ENCODE data around the gene CHD8. TPM values are rescaled to one million over a fixed set of nuclear protein-coding genes. Genes with fewer than 3 reads are reported as not detected.
A peak's percentile ranks its signal among the peaks of the same experiment; 100 is the strongest.

CHD8 gene
- total RNA-seq (2021; ENCODE audit: unreplicated experiment) (64.7 TPM), Bru-seq, nascent RNA (percentile 82 among the genes with signal in this experiment), BruChase-seq, experiment 1, labeled RNA remaining after a 2-hour chase (percentile 86 among the genes with signal in this experiment), BruChase-seq, experiment 2, labeled RNA remaining after a 6-hour chase (percentile 84 among the genes with signal in this experiment)
- 48.1 TPM for polyA plus RNA-seq (2012; ENCODE audit: insufficient read length)
- long read RNA-seq, partial matches to known transcripts, result 28 of 42 reads
- long read RNA-seq, other reads (novel, unspliced or antisense), result 10 of 42 reads

- BruUV-seq (replicated peaks), result no TSS peak
- DNase-seq (ENCODE audit: low read depth, low spot score) (peak; percentile 96), ATAC-seq (peak; percentile 99)
- peak within 1 kb of the TSS; percentile 77 to 96 for H3K4me3 ChIP-seq (ENCODE audit: low read depth in 2 of 2, low read length in 2 of 2)
- in situ Hi-C loops (cut with HindIII; ENCODE audit: low pct_unique_long_range_greater_than_20kb, low sequenced_read_pairs), result no loop called here
- intact Hi-C loops (cut with micrococcal nuclease; ENCODE audit: unreplicated experiment), result no loop called here
- peaks cover 3% of the 10 kb centered on the region; the same call in 1 of the 2 replicates for H3K36me3 ChIP-seq (ENCODE audit: control insufficient read depth, insufficient read depth, low read length)
- ChIA-PET CTCF (interaction anchor here (0.5 to 1.1 kb wide), 4 partner anchors 19 to 328 kb away, joined by 4 to 12 read pairs (median 8); no protein-coding TSS in a partner anchor), POLR2A (interaction anchor here (0.5 kb wide), 1 partner anchor 9 kb away, joined by 5 read pairs; no protein-coding TSS in a partner anchor)
- H3K9me3 ChIP-seq (ENCODE audit: control insufficient read depth, insufficient read depth, low read depth, low read length), result no peaks in the 10 kb centered on the region
- H3K4me1 ChIP-seq (ENCODE audit: control insufficient read depth, insufficient read depth, low read length), result peaks cover 4% of the 10 kb centered on the region; the same call in 1 of the 2 replicates
- TF ChIP-seq TCF7L2 (IDR thresholded peaks at IDR 0.05; ENCODE audit: low read depth, low read length), result peak; percentile 46; the same call in 1 of the 2 replicates
- TF ChIP-seq POLR2AphosphoS5 (IDR thresholded peaks at IDR 0.05; ENCODE audit: low read depth, low read length), result peak; percentile 73; the same call in 1 of the 2 replicates
- no peak for TF ChIP-seq REST (IDR thresholded peaks at IDR 0.05; ENCODE audit: insufficient read depth in 1 of 2, low read depth in 2 of 2, low read length in 1 of 2)
- TF ChIP-seq CTCF (IDR thresholded peaks at IDR 0.05), result peak; percentile 78
- H3K27me3 ChIP-seq (ENCODE audit: control insufficient read depth, insufficient read depth, low read length), result no peaks in the 10 kb centered on the region
- peak within 1 kb of the TSS; percentile 98 for H3K27ac ChIP-seq (ENCODE audit: low read length)
These were observed at the start of gene CHD8 for GRCh38 chr14:21455912-21456667. CHD8 (minus strand) TSS chr14:21456123; CDS start chr14:21431643, 24,480 bp downstream.

- ATAC-seq (no peak), DNase-seq (ENCODE audit: low read depth, low spot score) (no peak)
- H3K4me1 ChIP-seq (ENCODE audit: control insufficient read depth, insufficient read depth, low read length), result peaks cover 8% of the 10 kb centered on the region
- no peak overlapping the region for H3K27ac ChIP-seq (ENCODE audit: low read length)
- ChIA-PET CTCF (no interaction called here), POLR2A (no interaction called here)
- H3K4me3 ChIP-seq (ENCODE audit: low read depth in 2 of 2, low read length in 2 of 2), result no peak overlapping the region
- H3K9me3 ChIP-seq (ENCODE audit: control insufficient read depth, insufficient read depth, low read depth, low read length), result no peaks in the 10 kb centered on the region
- BruUV-seq (replicated peaks), result no TSS peak
- peaks cover 8% of the 10 kb centered on the region for H3K36me3 ChIP-seq (ENCODE audit: control insufficient read depth, insufficient read depth, low read length)
- intact Hi-C loops (cut with micrococcal nuclease; ENCODE audit: unreplicated experiment) (no loop called here), in situ Hi-C loops (cut with HindIII; ENCODE audit: low pct_unique_long_range_greater_than_20kb, low sequenced_read_pairs) (no loop called here)
- no peaks in the 10 kb centered on the region for H3K27me3 ChIP-seq (ENCODE audit: control insufficient read depth, insufficient read depth, low read length)
- TF ChIP-seq POLR2AphosphoS5 (IDR thresholded peaks at IDR 0.05; ENCODE audit: low read depth, low read length) (no peak), REST (IDR thresholded peaks at IDR 0.05; ENCODE audit: insufficient read depth in 1 of 2, low read depth in 2 of 2, low read length in 1 of 2) (no peak), TCF7L2 (IDR thresholded peaks at IDR 0.05; ENCODE audit: low read depth, low read length) (no peak), SIN3A (IDR thresholded peaks at IDR 0.05; ENCODE audit: borderline replicate concordance, insufficient read depth, low read depth, low read length) (no peak), CTCF (IDR thresholded peaks at IDR 0.05) (no peak)
These were observed 49.2 kb upstream of the CHD8 start for GRCh38 chr14:21505012-21505553.
